ENCODE results near the gene ASTN2. TPM values are rescaled to one million over a fixed set of nuclear protein-coding genes. Genes with fewer than 3 reads are reported as not detected.

ASTN2 gene
- total and polyA plus RNA-seq, 9 of the 15 experiments (the other 6 are each of a cell fraction or from before 2014, with no cell fraction given) = 0.56 to 3.5 (median 1.9) TPM

- 0 out of 2 replicates have a peak, but pooled peaks have one; percentile 6 for TF ChIP-seq DEAF1 (CRISPR knock-in tag; IDR thresholded peaks at IDR 0.05)
- no peak for TF ChIP-seq AFF4 (CRISPR knock-in tag; IDR thresholded peaks at IDR 0.05)
- TF ChIP-seq ZNF140 (CRISPR knock-in tag; IDR thresholded peaks at IDR 0.05) = no peak
- no peak for TF ChIP-seq SLC30A9 (CRISPR knock-in tag; IDR thresholded peaks at IDR 0.05)
- no peak for TF ChIP-seq HMG20B (CRISPR knock-in tag; IDR thresholded peaks at IDR 0.05)
- no peak for TF ChIP-seq ZNF174 (CRISPR knock-in tag; IDR thresholded peaks at IDR 0.05)
- TF ChIP-seq NCOA2 (IDR thresholded peaks at IDR 0.05; ENCODE audit: partially characterized antibody in 2 of 2) = peak in 1 of 2 experiments; percentile 31
- peak; percentile 83; the same call in 1 of the 2 replicates for TF ChIP-seq MYNN (IDR thresholded peaks at IDR 0.05)
- TF ChIP-seq MYNN (CRISPR knock-in tag; IDR thresholded peaks at IDR 0.05) = no peak
- peak; percentile 15 for TF ChIP-seq ZNF583 (CRISPR knock-in tag; IDR thresholded peaks at IDR 0.05)
- TF ChIP-seq POLR2AphosphoS2 (IDR thresholded peaks at IDR 0.05; ENCODE audit: low read length) = no peak
- no peak for TF ChIP-seq ZNF134 (CRISPR knock-in tag; conservative IDR thresholded peaks at IDR 0.05)
- peak in 1 of 2 experiments; percentile 21; a peak in 1 of 4 replicates for TF ChIP-seq NONO (IDR thresholded peaks at IDR 0.05; ENCODE audit: low read depth in 2 of 2, low read length in 1 of 2)
- TF ChIP-seq ZBTB49 (CRISPR knock-in tag; IDR thresholded peaks at IDR 0.05; ENCODE audit: borderline replicate concordance) = no peak
- TF ChIP-seq CXXC5 (CRISPR knock-in tag; IDR thresholded peaks at IDR 0.05) = peak; percentile 44
- no peak for TF ChIP-seq SIRT6 (IDR thresholded peaks at IDR 0.05; ENCODE audit: low read depth, low read length)
- peak; percentile 79 for TF ChIP-seq HDAC3 (IDR thresholded peaks at IDR 0.05; ENCODE audit: borderline replicate concordance, partially characterized antibody)
Measured at GRCh38 chr9:116422119-116422979, 992.5 kb downstream of the ASTN2 start (continued).

Measured in K562 (cell line).